Ovary (tissue), 9 donors: ENCODE measurements around the gene USP53. TPM values are rescaled to one million over a fixed set of nuclear protein-coding genes. Genes with fewer than 3 reads are reported as not detected.

Experiments
- DNase-seq, 5 donors: peaks; one replicate each; pipeline ENCODE4 v3.0.0-alpha.2; 2019 to 2020
- H3K27ac ChIP-seq, 2 donors: fragments of 200-600 bp; one replicate each; pipeline versions ENCODE4 v1.5.1 to v1.8.0; 2019 to 2022
- H3K27me3 ChIP-seq: fragments of 200-600 bp; one replicate; pipeline ENCODE4 v1.8.0; 2022
- H3K36me3 ChIP-seq: fragments of 200-600 bp; sonication (generic); one replicate; pipeline ENCODE4 v1.5.1; 2019
- H3K4me1 ChIP-seq: one replicate; pipeline ENCODE4 v1.8.1; 2013; ENCODE audit warnings: mild to moderate bottlenecking, moderate library complexity; ENCODE audit not compliant: insufficient read depth
- H3K4me3 ChIP-seq: fragments of 200-600 bp; sonication (generic); one replicate; pipeline ENCODE4 v1.5.1; 2017
- H3K9me3 ChIP-seq, 2 donors: fragments of 200-600 bp in 1 of 2; sonication (generic) in 1 of 2; one replicate each; pipeline versions ENCODE4 v1.5.1 to v1.8.1; 2013 to 2019; ENCODE audit warnings: mild to moderate bottlenecking in 1 of 2, moderate library complexity in 1 of 2
- EP300 ChIP-seq: sonication (generic); formaldehyde crosslinking; IDR thresholded peaks from one replicate; pipeline ENCODE4 v1.6.1; 2017; ENCODE audit warnings: antibody characterized with exemption
- POLR2A ChIP-seq: fragments of 450-650 bp; IDR thresholded peaks from one replicate; pipeline ENCODE4 v1.6.1; 2017; ENCODE audit warnings: antibody characterized with exemption, mild to moderate bottlenecking, moderate library complexity
- WGBS, 3 donors: extraction: QIAGEN DNeasy Blood & Tissue Kit in 1 of 3; methylation state at CpG; one replicate each; pipeline versions ENCODE4 v1.1.5 to v1.1.7; 2013 to 2017; 5-methylcytosine and 5-hydroxymethylcytosine counted together
- intact Hi-C, 4 donors: fragments of 100-400 bp; cut with DNase I; formaldehyde crosslinking; loops; one replicate each; pipeline versions ENCODE4 v1.11.0 to v1.15.1; 2022 to 2023
- polyA plus RNA-seq, 2 donors: library from polyadenylated mRNA; stranded (reverse); fragments of 200-250 nt in 1 of 2; fragments of 350-450 nt in 1 of 2; fragmentation: Illumina TruSeq in 1 of 2; extraction: RNeasy Lipid Tissue Mini Kit (QIAGEN cat#74804) in 1 of 2; gene quantifications; one replicate each; pipeline ENCODE4 v1.2.3, GENCODE V29; 2013 to 2014
- total RNA-seq, 7 donors: library from RNA; depleted of rRNA in 2 of 7; stranded (reverse); fragments of >200 nt in 2 of 7; fragmentation: NEBNext Ultra II Directional in 3 of 7; extraction: Animal tissue kit (Norgen Biotek cat#: 25700) in 3 of 7; gene quantifications; one replicate each; pipeline versions ENCODE4 v1.1.0 to v1.2.4, GENCODE V29; 2016 to 2023
- TF ChIP-seq, protein P1 (sequence below), 3 donors: fragments of 450-650 bp in 2 of 3; fragments of 200-600 bp in 1 of 3; IDR thresholded peaks; one replicate each; pipeline versions ENCODE4 v1.5.1 to v1.8.0; 2016 to 2022; ENCODE audit warnings: antibody characterized with exemption in 3 of 3, mild to moderate bottlenecking in 1 of 3
- donor health status: DM: no; HTN: no; CAD: no; lungs with moderate emphysema.
- donor health status: DM: no; HTN: no; CAD: no.
- donor health status: Bipolar disorder and iron deficiency.
- donor health status: DM: yes; HTN: yes; CAD: no.
- donor health status: DM: no; HTN: no; CAD: no.
- donor health status: DM: yes; HTN: yes; CAD: no.

Gene USP53
- total and polyA plus RNA-seq, 9 donors = 10.7 to 98.9 (median 20.4) TPM

DNA sequence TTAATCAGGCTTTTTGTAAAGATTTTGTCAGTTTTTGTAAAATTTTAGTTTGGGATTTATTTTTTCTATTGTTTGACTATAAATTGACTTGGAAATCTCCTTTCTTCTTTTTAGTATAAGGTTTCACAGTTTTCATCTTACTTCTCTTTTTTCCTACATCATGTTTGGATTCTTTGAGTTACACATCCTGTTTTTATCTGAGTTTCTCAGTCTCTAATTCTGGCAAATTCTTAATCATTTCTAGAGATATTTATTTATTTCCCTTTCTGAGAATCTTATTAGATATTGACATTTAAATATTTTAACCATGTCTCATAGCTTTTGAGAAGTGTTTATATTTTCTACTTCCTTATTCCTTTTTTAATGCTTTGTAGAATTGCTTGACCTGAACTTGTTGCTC is 20.7 kb downstream of the USP53 start:
- Histone ChIP-seq H3K4me1 (peaks cover 3% of the 10 kb centered on the region), H3K9me3 (no peaks in the 10 kb centered on the region), H3K27me3 (peaks cover 3% of the 10 kb centered on the region), H3K4me3 (no peak overlapping the region), H3K27ac (no peak overlapping the region), H3K36me3 (no peaks in the 10 kb centered on the region)
- TF ChIP-seq POLR2A = no peak
- TF ChIP-seq, protein P1, sequence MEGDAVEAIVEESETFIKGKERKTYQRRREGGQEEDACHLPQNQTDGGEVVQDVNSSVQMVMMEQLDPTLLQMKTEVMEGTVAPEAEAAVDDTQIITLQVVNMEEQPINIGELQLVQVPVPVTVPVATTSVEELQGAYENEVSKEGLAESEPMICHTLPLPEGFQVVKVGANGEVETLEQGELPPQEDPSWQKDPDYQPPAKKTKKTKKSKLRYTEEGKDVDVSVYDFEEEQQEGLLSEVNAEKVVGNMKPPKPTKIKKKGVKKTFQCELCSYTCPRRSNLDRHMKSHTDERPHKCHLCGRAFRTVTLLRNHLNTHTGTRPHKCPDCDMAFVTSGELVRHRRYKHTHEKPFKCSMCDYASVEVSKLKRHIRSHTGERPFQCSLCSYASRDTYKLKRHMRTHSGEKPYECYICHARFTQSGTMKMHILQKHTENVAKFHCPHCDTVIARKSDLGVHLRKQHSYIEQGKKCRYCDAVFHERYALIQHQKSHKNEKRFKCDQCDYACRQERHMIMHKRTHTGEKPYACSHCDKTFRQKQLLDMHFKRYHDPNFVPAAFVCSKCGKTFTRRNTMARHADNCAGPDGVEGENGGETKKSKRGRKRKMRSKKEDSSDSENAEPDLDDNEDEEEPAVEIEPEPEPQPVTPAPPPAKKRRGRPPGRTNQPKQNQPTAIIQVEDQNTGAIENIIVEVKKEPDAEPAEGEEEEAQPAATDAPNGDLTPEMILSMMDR (IDR thresholded peaks at IDR 0.05) = no peak
- intact Hi-C loops = no loop called here
- no peak for DNase-seq

DNA sequence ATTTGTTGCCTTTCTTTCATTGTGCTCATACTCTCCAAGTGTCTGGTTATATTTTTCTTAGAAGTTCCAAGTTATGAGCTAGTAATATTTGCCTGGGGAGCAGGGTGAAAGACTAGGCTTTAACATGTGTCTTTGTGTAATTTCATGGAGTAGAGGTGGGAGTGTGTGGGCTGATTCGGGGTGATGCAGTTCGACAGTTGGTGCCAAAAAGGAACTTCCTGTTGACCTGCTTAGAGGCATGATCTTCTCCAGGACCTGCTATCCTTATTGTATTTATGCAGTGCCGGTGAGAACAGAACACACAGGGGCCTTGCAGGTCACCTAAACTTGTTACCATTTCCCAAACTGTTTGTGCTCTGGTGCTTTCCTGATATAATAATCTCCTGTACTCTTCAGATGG is 21.2 kb downstream of the USP53 start:
- Histone ChIP-seq H3K9me3 (no peaks in the 10 kb centered on the region), H3K4me1 (peaks cover 3% of the 10 kb centered on the region), H3K27me3 (peaks cover 3% of the 10 kb centered on the region), H3K4me3 (no peak overlapping the region), H3K36me3 (no peaks in the 10 kb centered on the region), H3K27ac (no peak overlapping the region)
- intact Hi-C loops = no loop called here
- TF ChIP-seq, protein P1 (IDR thresholded peaks at IDR 0.05) = no peak
- TF ChIP-seq POLR2A (no peak), EP300 (no peak)
- 21 to 24% (median 23%) methylated on average over 3 of the region's 3 CpGs for WGBS, 3 donors
- no peak for DNase-seq

DNA sequence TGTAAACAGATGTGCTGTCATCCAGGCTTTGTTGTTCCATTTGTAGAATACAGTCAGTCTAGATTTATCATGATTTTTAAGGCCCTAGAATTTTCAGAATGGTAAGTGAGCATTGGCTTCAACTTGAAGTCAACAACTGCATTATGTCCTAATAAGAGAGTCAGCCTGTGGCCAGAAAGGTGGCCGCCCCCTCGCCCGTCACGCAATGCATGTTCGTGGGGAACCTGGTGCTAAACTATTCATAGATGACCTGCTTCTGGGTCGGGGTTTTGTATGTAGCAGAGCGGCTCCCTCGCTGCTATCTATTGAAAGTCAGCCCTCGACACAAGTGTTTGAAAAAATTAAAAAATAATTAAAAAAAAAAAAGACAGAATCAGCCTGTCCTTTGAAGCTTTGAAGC is 24.7 kb downstream of the USP53 start:
- Histone ChIP-seq H3K36me3 (no peaks in the 10 kb centered on the region), H3K27ac (no peak overlapping the region), H3K4me3 (no peak overlapping the region), H3K4me1 (peaks cover 3% of the 10 kb centered on the region), H3K27me3 (peaks cover 3% of the 10 kb centered on the region), H3K9me3 (no peaks in the 10 kb centered on the region)
- no peak for TF ChIP-seq POLR2A
- no peak for TF ChIP-seq EP300
- TF ChIP-seq, protein P1 (IDR thresholded peaks at IDR 0.05) = no peak
- WGBS, 3 donors = 97 to 98% (median 98%) methylated on average over 9 of the region's 9 CpGs
- intact Hi-C loops = no loop called here
- DNase-seq = no peak

DNA sequence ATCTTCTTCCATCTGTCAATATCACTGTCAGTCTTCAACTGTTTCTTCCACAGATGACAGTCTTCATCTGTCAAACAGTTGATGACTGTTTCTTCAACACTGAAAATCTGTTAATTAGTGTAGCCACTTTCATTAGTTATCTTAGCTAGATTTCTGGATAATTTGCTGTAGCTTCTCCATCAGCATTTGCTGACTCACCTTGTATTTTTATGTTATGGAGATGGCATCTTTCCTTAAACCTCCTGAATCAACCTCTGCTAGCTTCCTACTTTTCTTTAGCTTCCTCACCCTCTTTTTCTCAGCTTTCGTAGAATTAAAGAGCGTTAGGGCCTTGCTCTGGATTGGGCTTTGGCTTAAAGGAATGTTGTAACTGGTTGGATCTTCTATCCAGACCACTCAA is 25.1 kb downstream of the USP53 start:
- TF ChIP-seq EP300 (no peak), POLR2A (no peak)
- TF ChIP-seq, protein P1 (IDR thresholded peaks at IDR 0.05) = no peak
- peaks cover 3% of the 10 kb centered on the region for H3K27me3 ChIP-seq
- intact Hi-C loops = no loop called here
- WGBS, 3 donors = 92 to 100% (median 99%) methylated on average over 2 of the region's 2 CpGs
- no peaks in the 10 kb centered on the region for H3K36me3 ChIP-seq
- DNase-seq = no peak
- H3K4me1 ChIP-seq = peaks cover 3% of the 10 kb centered on the region
- no peaks in the 10 kb centered on the region for H3K9me3 ChIP-seq
- H3K27ac ChIP-seq = no peak overlapping the region
- no peak overlapping the region for H3K4me3 ChIP-seq
